ENCODE data around the gene SLC38A9.

SLC38A9 gene

GRCh38 chr5:55597014-55597981, 114.8 kb downstream of the SLC38A9 start:
- Histone ChIP-seq H3K4me3 (ENCODE audit: low read depth in 1 of 2, low read length in 1 of 2) (no peak overlapping the region), H3K27me3 (peaks cover 5% of the 10 kb centered on the region), H3K9me3 (no peaks in the 10 kb centered on the region), H3K36me3 (no peaks in the 10 kb centered on the region), H3K4me1 (ENCODE audit: control insufficient read depth in 1 of 2, insufficient read depth in 1 of 2, low read depth in 1 of 2, low read length in 1 of 2) (peaks cover 0 to 8% of the 10 kb centered on the region in 2 experiments), H3K27ac (no peak overlapping the region)
- TF ChIP-seq, protein P1, sequence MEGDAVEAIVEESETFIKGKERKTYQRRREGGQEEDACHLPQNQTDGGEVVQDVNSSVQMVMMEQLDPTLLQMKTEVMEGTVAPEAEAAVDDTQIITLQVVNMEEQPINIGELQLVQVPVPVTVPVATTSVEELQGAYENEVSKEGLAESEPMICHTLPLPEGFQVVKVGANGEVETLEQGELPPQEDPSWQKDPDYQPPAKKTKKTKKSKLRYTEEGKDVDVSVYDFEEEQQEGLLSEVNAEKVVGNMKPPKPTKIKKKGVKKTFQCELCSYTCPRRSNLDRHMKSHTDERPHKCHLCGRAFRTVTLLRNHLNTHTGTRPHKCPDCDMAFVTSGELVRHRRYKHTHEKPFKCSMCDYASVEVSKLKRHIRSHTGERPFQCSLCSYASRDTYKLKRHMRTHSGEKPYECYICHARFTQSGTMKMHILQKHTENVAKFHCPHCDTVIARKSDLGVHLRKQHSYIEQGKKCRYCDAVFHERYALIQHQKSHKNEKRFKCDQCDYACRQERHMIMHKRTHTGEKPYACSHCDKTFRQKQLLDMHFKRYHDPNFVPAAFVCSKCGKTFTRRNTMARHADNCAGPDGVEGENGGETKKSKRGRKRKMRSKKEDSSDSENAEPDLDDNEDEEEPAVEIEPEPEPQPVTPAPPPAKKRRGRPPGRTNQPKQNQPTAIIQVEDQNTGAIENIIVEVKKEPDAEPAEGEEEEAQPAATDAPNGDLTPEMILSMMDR (IDR thresholded peaks at IDR 0.05): no peak

- H3K4me1 ChIP-seq (ENCODE audit: control insufficient read depth in 1 of 2, insufficient read depth in 1 of 2, low read depth in 1 of 2, low read length in 1 of 2): no peaks in the 10 kb centered on the region
- no peaks in the 10 kb centered on the region for H3K27me3 ChIP-seq
- H3K27ac ChIP-seq: no peak overlapping the region
- H3K9me3 ChIP-seq: no peaks in the 10 kb centered on the region
- no peaks in the 10 kb centered on the region for H3K36me3 ChIP-seq
- TF ChIP-seq, protein P1 (IDR thresholded peaks at IDR 0.05): no peak
- no peak overlapping the region for H3K4me3 ChIP-seq (ENCODE audit: low read depth in 1 of 2, low read length in 1 of 2)
These were observed 117.5 kb downstream of the SLC38A9 start for GRCh38 chr5:55594671-55595070.

- no peaks in the 10 kb centered on the region for H3K27me3 ChIP-seq
- no peak overlapping the region for H3K4me3 ChIP-seq (ENCODE audit: low read depth in 1 of 2, low read length in 1 of 2)
- no peaks in the 10 kb centered on the region for H3K9me3 ChIP-seq
- no peaks in the 10 kb centered on the region for H3K36me3 ChIP-seq
- no peak overlapping the region for H3K27ac ChIP-seq
- H3K4me1 ChIP-seq (ENCODE audit: control insufficient read depth in 1 of 2, insufficient read depth in 1 of 2, low read depth in 1 of 2, low read length in 1 of 2): no peaks in the 10 kb centered on the region
- TF ChIP-seq, protein P1 (IDR thresholded peaks at IDR 0.05): no peak
These were observed 119.0 kb downstream of the SLC38A9 start for GRCh38 chr5:55593115-55593472.

GRCh38 chr5:55592388-55593114, 119.6 kb downstream of the SLC38A9 start:
- Histone ChIP-seq H3K4me1 (ENCODE audit: control insufficient read depth in 1 of 2, insufficient read depth in 1 of 2, low read depth in 1 of 2, low read length in 1 of 2) (no peaks in the 10 kb centered on the region), H3K4me3 (ENCODE audit: low read depth in 1 of 2, low read length in 1 of 2) (no peak overlapping the region), H3K27me3 (no peaks in the 10 kb centered on the region), H3K9me3 (no peaks in the 10 kb centered on the region), H3K36me3 (no peaks in the 10 kb centered on the region), H3K27ac (no peak overlapping the region)
- TF ChIP-seq, protein P1 (IDR thresholded peaks at IDR 0.05): no peak

DNA sequence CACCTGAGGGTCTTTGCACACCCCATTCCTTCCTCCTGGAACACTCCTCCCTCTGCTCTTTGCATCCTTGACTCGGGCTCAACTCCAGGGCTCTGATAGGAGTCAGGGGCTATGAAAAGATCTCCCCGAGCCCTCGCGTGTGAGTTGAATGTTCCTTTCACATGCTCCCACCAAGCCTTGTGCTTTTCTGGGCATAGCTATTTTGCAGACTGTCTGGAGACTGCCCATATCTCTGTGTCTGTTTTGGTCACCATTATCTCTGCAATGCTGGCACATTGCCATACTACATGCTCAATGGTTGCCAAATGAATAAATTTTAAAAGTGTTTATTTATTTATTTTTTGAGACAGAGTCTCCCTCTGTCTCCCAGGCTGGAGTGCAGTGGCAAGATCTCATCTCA, 120.4 kb downstream of the SLC38A9 start:
- Histone ChIP-seq H3K4me3 (ENCODE audit: low read depth in 1 of 2, low read length in 1 of 2) (no peak overlapping the region), H3K9me3 (no peaks in the 10 kb centered on the region), H3K27ac (no peak overlapping the region), H3K27me3 (no peaks in the 10 kb centered on the region), H3K4me1 (ENCODE audit: control insufficient read depth in 1 of 2, insufficient read depth in 1 of 2, low read depth in 1 of 2, low read length in 1 of 2) (no peaks in the 10 kb centered on the region), H3K36me3 (no peaks in the 10 kb centered on the region)
- TF ChIP-seq, protein P1 (IDR thresholded peaks at IDR 0.05): no peak

Measured in neutrophil (primary cell).